Renal pelvis (tissue), 4 donors: ENCODE measurements around the gene PRKCG. TPM values are rescaled to one million over a fixed set of nuclear protein-coding genes. Genes with fewer than 3 reads are reported as not detected.
"Not testable (repeated sequence)": the region's sequence is repeated elsewhere in the genome, so short reads cannot be mapped to it uniquely, and the experiment has no call there.

ENCODE experiments used
- DNase-seq: peaks from one replicate; pipeline ENCODE4 v3.0.0-alpha.2; 2013
- polyA plus RNA-seq, 3 donors: library from polyadenylated mRNA; unstranded; fragments of 120-200 nt; gene quantifications; one replicate each; pipeline ENCODE4 v1.2.1, GENCODE V29; 2013; ENCODE audit not compliant: insufficient read length in 3 of 3

Gene PRKCG
- polyA plus RNA-seq, 3 donors, result 0.40 to 0.75 (median 0.67) TPM

- DNase-seq, result no peak
Observed at GRCh38 chr19:53944416-53944815, 62.4 kb downstream of the PRKCG start.

- no peak for DNase-seq
Observed at GRCh38 chr19:53944933-53945332, 62.9 kb downstream of the PRKCG start.

GRCh38 chr19:53945441-53945840 lies 63.4 kb downstream of the PRKCG start:
- DNase-seq, result no peak

GRCh38 chr19:53945998-53946397 lies 64.0 kb downstream of the PRKCG start:
- no peak for DNase-seq

- DNase-seq, result no peak
Observed at GRCh38 chr19:53947624-53948023, 65.6 kb downstream of the PRKCG start.

DNA sequence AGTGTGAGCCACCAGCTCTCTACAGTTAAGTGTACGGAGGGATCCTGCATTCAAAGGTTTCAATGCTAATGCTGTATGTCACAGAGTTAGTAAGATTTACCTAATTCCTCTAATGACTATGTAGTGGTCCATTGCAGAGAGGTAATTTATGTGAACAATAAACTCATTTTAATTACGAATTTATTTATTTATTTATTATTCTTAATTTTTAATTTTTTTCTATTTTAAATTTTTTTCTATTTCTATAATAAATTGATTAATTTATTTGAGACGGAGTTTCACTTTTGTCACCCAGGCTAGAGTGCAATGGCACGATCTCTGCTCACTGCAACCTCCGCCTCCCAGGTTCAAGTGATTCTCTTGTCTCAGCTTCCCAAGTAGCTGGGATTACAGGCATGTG lies 66.6 kb downstream of the PRKCG start:
- not testable (repeated sequence) for DNase-seq

GRCh38 chr19:53951436-53951835 lies 69.4 kb downstream of the PRKCG start:
- DNase-seq, result no peak

DNA sequence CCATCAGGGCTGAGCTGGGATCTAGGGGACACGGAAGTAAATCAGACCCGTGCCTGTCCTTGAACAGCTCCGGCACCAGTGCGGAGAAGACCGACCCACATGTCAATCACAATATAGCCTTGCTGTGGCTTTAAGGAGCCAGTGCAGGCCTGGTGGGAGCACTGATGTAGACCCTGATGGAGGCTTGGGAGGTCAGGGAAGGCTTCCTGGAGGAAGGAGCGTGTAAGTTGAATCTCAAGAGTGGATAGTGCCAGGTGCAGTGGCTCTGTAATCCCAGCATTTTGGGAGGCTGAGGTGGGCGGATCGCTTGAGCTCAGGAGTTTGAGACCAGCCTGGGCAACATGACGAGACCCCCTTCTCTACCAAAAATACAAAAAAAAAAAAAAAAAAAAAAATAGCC lies 70.0 kb downstream of the PRKCG start:
- DNase-seq, result no peak

GRCh38 chr19:53953383-53953782 lies 71.4 kb downstream of the PRKCG start:
- DNase-seq, result no peak

Other genes with a start within 250 kb of the PRKCG start
- gene NLRP12, start 57.9 kb upstream of the PRKCG start, polyA plus RNA-seq, result under 1 TPM; 0.09 to 0.38 (median 0.24) TPM
- 10 to 100 TPM; 62.7 to 79.8 (median 79.1) TPM for gene MYADM, start 14.3 kb upstream of the PRKCG start, polyA plus RNA-seq
- gene CACNG7, start 27.1 kb downstream of the PRKCG start, polyA plus RNA-seq, result under 1 TPM; 0.36 to 0.70 (median 0.50) TPM
- under 1 TPM; 0.19 to 0.49 (median 0.35) TPM for gene CACNG8, start 80.7 kb downstream of the PRKCG start, polyA plus RNA-seq
- under 1 TPM; 0.65 to 0.88 (median 0.73) TPM for gene CACNG6, start 109.4 kb downstream of the PRKCG start, polyA plus RNA-seq
- under 1 TPM in 1 of 3 donors, not detected in 2; 0.38 TPM for gene VSTM1, start 181.7 kb downstream of the PRKCG start, polyA plus RNA-seq
- under 1 TPM; 0.16 to 0.30 (median 0.21) TPM for gene TARM1, start 199.2 kb downstream of the PRKCG start, polyA plus RNA-seq
- under 1 TPM; 0.27 to 0.40 (median 0.30) TPM for gene OSCAR, start 218.6 kb downstream of the PRKCG start, polyA plus RNA-seq
- gene NDUFA3, start 220.7 kb downstream of the PRKCG start, polyA plus RNA-seq, result 100 to 1,000 TPM; 126 to 157 (median 156) TPM
- gene TFPT, start 233.5 kb downstream of the PRKCG start, polyA plus RNA-seq, result 10 to 100 TPM; 18.2 to 22.2 (median 21.9) TPM
- 10 to 100 TPM; 72.8 to 83.6 (median 74.5) TPM for gene PRPF31, start 233.6 kb downstream of the PRKCG start, polyA plus RNA-seq